ENCODE measurements around the gene NEGR1.

DNA sequence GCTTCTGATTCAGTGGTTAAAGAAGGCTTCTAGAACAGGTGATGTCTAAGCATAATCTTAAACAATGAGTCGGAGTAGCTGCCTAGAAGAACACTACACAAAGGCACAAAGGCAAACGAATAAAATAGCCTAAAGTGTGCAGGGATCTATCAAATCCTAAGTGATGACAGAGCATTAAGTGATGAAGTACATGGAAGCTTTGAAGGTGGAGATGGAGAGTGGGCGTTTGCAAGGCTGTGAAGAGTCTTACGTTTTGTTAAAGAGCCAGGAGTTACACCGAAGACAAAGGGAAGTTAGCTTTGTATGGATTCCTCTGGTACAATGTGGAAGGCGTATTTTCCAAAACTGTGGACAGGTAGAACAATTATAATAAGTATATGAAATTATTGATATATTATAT lies 270.6 kb downstream of the NEGR1 start:
- TF ChIP-seq, protein P1, sequence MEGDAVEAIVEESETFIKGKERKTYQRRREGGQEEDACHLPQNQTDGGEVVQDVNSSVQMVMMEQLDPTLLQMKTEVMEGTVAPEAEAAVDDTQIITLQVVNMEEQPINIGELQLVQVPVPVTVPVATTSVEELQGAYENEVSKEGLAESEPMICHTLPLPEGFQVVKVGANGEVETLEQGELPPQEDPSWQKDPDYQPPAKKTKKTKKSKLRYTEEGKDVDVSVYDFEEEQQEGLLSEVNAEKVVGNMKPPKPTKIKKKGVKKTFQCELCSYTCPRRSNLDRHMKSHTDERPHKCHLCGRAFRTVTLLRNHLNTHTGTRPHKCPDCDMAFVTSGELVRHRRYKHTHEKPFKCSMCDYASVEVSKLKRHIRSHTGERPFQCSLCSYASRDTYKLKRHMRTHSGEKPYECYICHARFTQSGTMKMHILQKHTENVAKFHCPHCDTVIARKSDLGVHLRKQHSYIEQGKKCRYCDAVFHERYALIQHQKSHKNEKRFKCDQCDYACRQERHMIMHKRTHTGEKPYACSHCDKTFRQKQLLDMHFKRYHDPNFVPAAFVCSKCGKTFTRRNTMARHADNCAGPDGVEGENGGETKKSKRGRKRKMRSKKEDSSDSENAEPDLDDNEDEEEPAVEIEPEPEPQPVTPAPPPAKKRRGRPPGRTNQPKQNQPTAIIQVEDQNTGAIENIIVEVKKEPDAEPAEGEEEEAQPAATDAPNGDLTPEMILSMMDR (IDR thresholded peaks at IDR 0.05; ENCODE audit: low read depth, low read length) = no peak
- TF ChIP-seq EZH2phosphoT487 (IDR thresholded peaks at IDR 0.05; ENCODE audit: low read depth) = no peak
